Neural progenitor cell (in vitro differentiated cells): ENCODE data around the gene TBPL1. TPM values are rescaled to one million over a fixed set of nuclear protein-coding genes. Genes with fewer than 3 reads are reported as not detected.

Experiments used
- DNase-seq: peaks from one replicate; pipeline ENCODE4 v3.0.0-alpha.2; 2016; ENCODE audit warnings: low spot score
- H2AFZ ChIP-seq: fragments of 200-600 bp; sonication (generic); replicated peaks from 2 replicates; pipeline ENCODE4 v1.6.1; 2016; ENCODE audit warnings: antibody characterized with exemption
- H3F3A ChIP-seq: fragments of 200-600 bp; sonication (generic); 2 replicates; pipeline ENCODE4 v1.6.1; 2016; ENCODE audit warnings: antibody characterized with exemption, low read depth
- H3K27ac ChIP-seq: fragments of 200-600 bp; sonication (generic); 2 replicates; pipeline ENCODE4 v1.5.1; 2016; ENCODE audit warnings: mild to moderate bottlenecking
- H3K27me3 ChIP-seq: fragments of 200-600 bp; sonication (generic); 2 replicates; pipeline ENCODE4 v1.6.1; 2016; ENCODE audit warnings: mild to moderate bottlenecking, moderate library complexity
- H3K36me3 ChIP-seq: fragments of 200-600 bp; sonication (generic); 2 replicates; pipeline ENCODE4 v1.5.1; 2016
- H3K4me1 ChIP-seq: fragments of 200-600 bp; sonication (generic); 2 replicates; pipeline ENCODE4 v1.6.1; 2016; ENCODE audit warnings: mixed run types
- H3K4me2 ChIP-seq: fragments of 200-600 bp; sonication (generic); 2 replicates; pipeline ENCODE4 v1.6.1; 2016
- H3K4me3 ChIP-seq: fragments of 200-600 bp; sonication (generic); 2 replicates; pipeline ENCODE4 v1.5.1; 2016
- H3K79me2 ChIP-seq: fragments of 200-600 bp; sonication (generic); 2 replicates; pipeline ENCODE4 v1.6.1; 2016; ENCODE audit warnings: low read depth
- H3K9ac ChIP-seq: fragments of 200-600 bp; sonication (generic); 2 replicates; pipeline ENCODE4 v1.6.1; 2016
- H3K9me3 ChIP-seq: fragments of 200-600 bp; sonication (generic); 2 replicates; pipeline ENCODE4 v1.5.1; 2016; ENCODE audit warnings: low read depth
- H4K20me1 ChIP-seq: fragments of 200-600 bp; sonication (generic); 2 replicates; pipeline ENCODE4 v1.6.1; 2016; ENCODE audit warnings: low read depth
- H3K27ac Mint-ChIP-seq: 3 replicates; pipeline ENCODE4 v1.8.0; 2021; ENCODE audit warnings: mixed read lengths
- H3K27me3 Mint-ChIP-seq: 2 replicates; pipeline ENCODE4 v1.8.0; 2022; ENCODE audit warnings: low read depth, mild to moderate bottlenecking, inconsistent platforms, moderate library complexity, mixed read lengths; ENCODE audit not compliant: insufficient read depth
- H3K36me3 Mint-ChIP-seq: 3 replicates; pipeline ENCODE4 v1.8.0; 2021; ENCODE audit warnings: mixed read lengths
- H3K4me1 Mint-ChIP-seq: 3 replicates; pipeline ENCODE4 v1.8.0; 2021; ENCODE audit warnings: mixed read lengths
- H3K4me3 Mint-ChIP-seq: 3 replicates; pipeline ENCODE4 v1.8.0; 2021; ENCODE audit warnings: mild to moderate bottlenecking, moderate library complexity, mixed read lengths
- H3K9me3 Mint-ChIP-seq: 3 replicates; pipeline ENCODE4 v1.8.0; 2020; ENCODE audit warnings: mixed read lengths
- EZH2 ChIP-seq: fragments of 200-600 bp; sonication (generic); IDR thresholded peaks from 2 replicates; pipeline ENCODE4 v1.6.1; 2017; ENCODE audit warnings: antibody characterized with exemption, mild to moderate bottlenecking, moderate library complexity
- EZH2phosphoT487 ChIP-seq: fragments of 200-600 bp; sonication (generic); IDR thresholded peaks from 2 replicates; pipeline ENCODE4 v1.6.1; 2017; ENCODE audit warnings: antibody characterized with exemption
- total RNA-seq: library from RNA; depleted of rRNA; stranded (reverse); fragments of >200 nt; gene quantifications from 2 replicates; pipeline ENCODE4 v1.2.3, GENCODE V29; 2015; ENCODE audit warnings: low replicate concordance
- TF ChIP-seq, protein P1 (sequence below): fragments of 200-600 bp; sonication (generic); IDR thresholded peaks from 2 replicates; pipeline ENCODE4 v1.5.1; 2017; ENCODE audit warnings: antibody characterized with exemption, mild to moderate bottlenecking

The TBPL1 gene
- total RNA-seq, 1 donor from 2014 or later: 125 TPM

DNA sequence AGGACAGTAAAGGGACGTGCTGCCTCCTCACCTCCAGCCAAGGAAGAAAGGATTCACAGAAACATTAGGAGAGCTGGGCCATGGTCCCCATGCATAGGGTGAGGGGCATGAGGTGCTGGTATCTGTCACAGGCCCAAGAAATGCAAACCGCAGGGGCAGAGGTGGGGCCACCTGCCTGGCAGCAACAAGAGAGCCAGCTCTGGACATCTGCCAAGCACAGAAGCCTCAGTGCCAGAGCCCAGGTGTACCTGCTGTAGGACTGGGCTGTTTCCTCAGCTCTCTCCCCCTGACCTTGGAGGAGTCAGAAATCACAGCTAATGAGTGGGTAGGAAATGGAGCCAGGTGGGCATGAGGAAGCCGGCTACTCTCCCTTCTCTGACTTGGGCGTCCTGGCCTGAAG lies 54.1 kb downstream of the TBPL1 start:
- TF ChIP-seq, protein P1, sequence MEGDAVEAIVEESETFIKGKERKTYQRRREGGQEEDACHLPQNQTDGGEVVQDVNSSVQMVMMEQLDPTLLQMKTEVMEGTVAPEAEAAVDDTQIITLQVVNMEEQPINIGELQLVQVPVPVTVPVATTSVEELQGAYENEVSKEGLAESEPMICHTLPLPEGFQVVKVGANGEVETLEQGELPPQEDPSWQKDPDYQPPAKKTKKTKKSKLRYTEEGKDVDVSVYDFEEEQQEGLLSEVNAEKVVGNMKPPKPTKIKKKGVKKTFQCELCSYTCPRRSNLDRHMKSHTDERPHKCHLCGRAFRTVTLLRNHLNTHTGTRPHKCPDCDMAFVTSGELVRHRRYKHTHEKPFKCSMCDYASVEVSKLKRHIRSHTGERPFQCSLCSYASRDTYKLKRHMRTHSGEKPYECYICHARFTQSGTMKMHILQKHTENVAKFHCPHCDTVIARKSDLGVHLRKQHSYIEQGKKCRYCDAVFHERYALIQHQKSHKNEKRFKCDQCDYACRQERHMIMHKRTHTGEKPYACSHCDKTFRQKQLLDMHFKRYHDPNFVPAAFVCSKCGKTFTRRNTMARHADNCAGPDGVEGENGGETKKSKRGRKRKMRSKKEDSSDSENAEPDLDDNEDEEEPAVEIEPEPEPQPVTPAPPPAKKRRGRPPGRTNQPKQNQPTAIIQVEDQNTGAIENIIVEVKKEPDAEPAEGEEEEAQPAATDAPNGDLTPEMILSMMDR: no peak
- TF ChIP-seq EZH2phosphoT487: no peak
- TF ChIP-seq EZH2: no peak
- H3K4me3 Mint-ChIP-seq: no peak overlapping the region
- peaks cover 17% of the 10 kb centered on the region for H3K4me1 Mint-ChIP-seq
- H3K36me3 Mint-ChIP-seq: peaks cover 9% of the 10 kb centered on the region
- Histone ChIP-seq H3K4me1 (peaks cover 23% of the 10 kb centered on the region), H3K79me2 (no peaks in the 10 kb centered on the region), H3K9me3 (no peaks in the 10 kb centered on the region), H3K27me3 (no peaks in the 10 kb centered on the region), H3F3A (peaks cover 30% of the 10 kb centered on the region), H2AFZ (no peak overlapping the region), H4K20me1 (no peaks in the 10 kb centered on the region), H3K9ac (no peak overlapping the region), H3K4me2 (no peak overlapping the region), H3K36me3 (no peaks in the 10 kb centered on the region), H3K27ac (no peak overlapping the region), H3K4me3 (no peak overlapping the region)
- no peak overlapping the region for H3K27ac Mint-ChIP-seq
- H3K27me3 Mint-ChIP-seq: peaks cover 3% of the 10 kb centered on the region
- H3K9me3 Mint-ChIP-seq: peaks cover 3% of the 10 kb centered on the region
- no peak for DNase-seq

DNA sequence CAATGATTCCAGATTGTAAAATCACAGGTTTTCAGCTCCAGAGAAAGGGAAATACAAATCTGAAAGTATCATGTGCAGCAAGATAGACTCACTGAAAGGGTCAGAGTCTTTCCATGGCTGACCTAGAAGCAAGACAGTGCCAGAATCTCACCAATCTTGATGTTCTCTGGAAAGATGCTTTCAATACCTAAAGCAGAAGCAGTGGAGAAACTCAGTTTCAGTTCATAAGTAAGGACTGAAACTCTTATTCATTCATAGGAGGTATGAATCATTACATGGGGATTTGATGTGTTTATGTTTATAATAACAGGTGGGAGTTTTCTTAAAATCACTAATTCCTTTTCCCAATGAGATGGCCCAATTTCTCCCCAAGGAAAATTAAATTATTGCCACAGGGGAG lies 56.9 kb downstream of the TBPL1 start:
- Mint-ChIP-seq H3K4me3 (no peak overlapping the region), H3K9me3 (peaks cover 3% of the 10 kb centered on the region), H3K27ac (no peak overlapping the region), H3K36me3 (peaks cover 9% of the 10 kb centered on the region), H3K4me1 (no peaks in the 10 kb centered on the region), H3K27me3 (peaks cover 3% of the 10 kb centered on the region)
- no peaks in the 10 kb centered on the region for H4K20me1 ChIP-seq
- H3K4me1 ChIP-seq: no peaks in the 10 kb centered on the region
- no peak for DNase-seq
- no peak overlapping the region for H3K9ac ChIP-seq
- H3K79me2 ChIP-seq: no peaks in the 10 kb centered on the region
- H2AFZ ChIP-seq: no peak overlapping the region
- H3K27ac ChIP-seq: no peak overlapping the region
- no peak overlapping the region for H3K4me3 ChIP-seq
- H3K27me3 ChIP-seq: no peaks in the 10 kb centered on the region
- H3K4me2 ChIP-seq: no peak overlapping the region
- peaks cover 5% of the 10 kb centered on the region for H3F3A ChIP-seq
- TF ChIP-seq, protein P1: no peak
- TF ChIP-seq EZH2 (no peak), EZH2phosphoT487 (no peak)
- H3K36me3 ChIP-seq: no peaks in the 10 kb centered on the region
- no peaks in the 10 kb centered on the region for H3K9me3 ChIP-seq

DNA sequence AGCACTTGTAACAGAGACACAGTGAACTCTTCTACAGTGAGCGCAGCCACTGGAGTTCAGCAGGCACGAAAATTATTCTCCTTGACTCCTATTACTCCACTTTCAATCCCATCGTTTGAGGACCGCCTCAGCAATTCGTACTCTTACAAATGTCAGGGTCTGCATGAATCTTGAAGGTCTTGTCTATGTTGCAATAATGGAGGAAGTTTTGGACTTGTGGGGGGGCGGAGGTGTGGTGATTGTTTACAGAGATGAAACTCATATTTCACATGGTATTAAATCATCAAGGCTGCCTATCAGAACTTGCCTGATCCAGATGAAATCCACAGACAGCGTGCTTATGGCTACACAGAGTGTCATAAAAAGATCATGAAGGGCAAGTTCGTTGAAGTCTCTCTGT lies 57.4 kb downstream of the TBPL1 start:
- Histone ChIP-seq H3K9me3 (no peaks in the 10 kb centered on the region), H3K4me2 (no peak overlapping the region), H3K4me1 (no peaks in the 10 kb centered on the region), H3F3A (no peaks in the 10 kb centered on the region), H3K27ac (no peak overlapping the region), H3K4me3 (no peak overlapping the region), H3K36me3 (no peaks in the 10 kb centered on the region), H4K20me1 (no peaks in the 10 kb centered on the region), H3K27me3 (no peaks in the 10 kb centered on the region), H2AFZ (no peak overlapping the region), H3K9ac (no peak overlapping the region), H3K79me2 (no peaks in the 10 kb centered on the region)
- H3K36me3 Mint-ChIP-seq: peaks cover 9% of the 10 kb centered on the region
- TF ChIP-seq, protein P1: no peak
- TF ChIP-seq EZH2phosphoT487 (no peak), EZH2 (no peak)
- H3K4me3 Mint-ChIP-seq: no peak overlapping the region
- H3K4me1 Mint-ChIP-seq: no peaks in the 10 kb centered on the region
- peaks cover 3% of the 10 kb centered on the region for H3K27me3 Mint-ChIP-seq
- H3K9me3 Mint-ChIP-seq: peaks cover 3% of the 10 kb centered on the region
- no peak for DNase-seq
- no peak overlapping the region for H3K27ac Mint-ChIP-seq
